Parathyroid adenoma (tissue), 2 donors: ENCODE data around the gene DGCR2.

Source experiments
- H2AFZ ChIP-seq: fragments of 300-600 bp; sonication (generic); one replicate; pipeline ENCODE4 v1.7.0; 2017; ENCODE audit warnings: antibody characterized with exemption, mild to moderate bottlenecking
- H3K27ac ChIP-seq: fragments of 300-600 bp; sonication (generic); one replicate; pipeline ENCODE4 v1.7.0; 2017
- H3K27me3 ChIP-seq: fragments of 300-600 bp; sonication (generic); one replicate; pipeline ENCODE4 v1.7.0; 2017; ENCODE audit warnings: low read length; ENCODE audit not compliant: control insufficient read depth, insufficient read depth
- H3K36me3 ChIP-seq: fragments of 300-600 bp; sonication (generic); one replicate; pipeline ENCODE4 v1.7.0; 2017; ENCODE audit warnings: low read length; ENCODE audit not compliant: control insufficient read depth, insufficient read depth
- H3K4me1 ChIP-seq: fragments of 300-600 bp; sonication (generic); one replicate; pipeline ENCODE4 v1.7.0; 2017; ENCODE audit warnings: control low read depth
- H3K4me2 ChIP-seq: fragments of 300-600 bp; sonication (generic); one replicate; pipeline ENCODE4 v1.7.0; 2017; ENCODE audit warnings: low read length
- H3K4me3 ChIP-seq: fragments of 300-600 bp; sonication (generic); one replicate; pipeline ENCODE4 v1.7.0; 2017; ENCODE audit warnings: low read depth, low read length
- H3K79me2 ChIP-seq: fragments of 300-600 bp; sonication (generic); one replicate; pipeline ENCODE4 v1.7.0; 2017; ENCODE audit warnings: control low read depth
- H3K9ac ChIP-seq: fragments of 300-600 bp; sonication (generic); one replicate; pipeline ENCODE4 v1.7.0; 2017; ENCODE audit warnings: mild to moderate bottlenecking
- H3K9me3 ChIP-seq: fragments of 300-600 bp; sonication (generic); one replicate; pipeline ENCODE4 v1.7.0; 2017; ENCODE audit warnings: low read length; ENCODE audit not compliant: control insufficient read depth
- TF ChIP-seq, protein P1 (sequence below): fragments of 300-600 bp; sonication (generic); IDR thresholded peaks from one replicate; pipeline ENCODE4 v1.7.0; 2017; ENCODE audit warnings: antibody characterized with exemption, mild to moderate bottlenecking
- donor health status: primary hyperparathyroidism.

The DGCR2 gene

DNA sequence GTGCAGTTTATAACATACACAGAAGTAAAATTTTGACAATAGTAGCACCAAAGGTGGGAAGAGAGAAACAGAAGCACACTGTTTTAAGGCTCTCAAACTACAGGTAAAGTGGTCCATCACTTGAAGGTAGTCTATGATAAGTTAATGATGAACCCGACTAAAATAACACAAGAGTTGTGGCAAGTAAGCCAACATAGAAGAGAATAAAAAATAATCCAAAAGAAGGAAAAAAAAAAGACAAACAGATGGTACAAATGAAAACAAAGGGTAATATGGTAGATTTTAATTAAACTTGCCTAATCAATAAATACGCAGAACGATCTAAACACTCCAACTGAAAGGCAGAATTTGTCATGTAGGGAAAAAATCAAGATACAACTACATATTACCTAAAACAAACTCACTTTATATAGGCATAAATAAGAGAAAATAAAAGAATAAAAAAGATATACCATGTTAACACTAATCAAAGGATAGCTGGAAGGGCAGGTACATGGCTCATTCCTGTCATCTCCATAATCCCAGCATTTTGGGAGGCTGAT, 31.6 kb downstream of the DGCR2 start:
- H3K4me3 ChIP-seq = no peak overlapping the region
- H3K36me3 ChIP-seq = no peaks in the 10 kb centered on the region
- no peaks in the 10 kb centered on the region for H3K9me3 ChIP-seq
- H3K4me1 ChIP-seq = no peaks in the 10 kb centered on the region
- no peak overlapping the region for H3K4me2 ChIP-seq
- TF ChIP-seq, protein P1, sequence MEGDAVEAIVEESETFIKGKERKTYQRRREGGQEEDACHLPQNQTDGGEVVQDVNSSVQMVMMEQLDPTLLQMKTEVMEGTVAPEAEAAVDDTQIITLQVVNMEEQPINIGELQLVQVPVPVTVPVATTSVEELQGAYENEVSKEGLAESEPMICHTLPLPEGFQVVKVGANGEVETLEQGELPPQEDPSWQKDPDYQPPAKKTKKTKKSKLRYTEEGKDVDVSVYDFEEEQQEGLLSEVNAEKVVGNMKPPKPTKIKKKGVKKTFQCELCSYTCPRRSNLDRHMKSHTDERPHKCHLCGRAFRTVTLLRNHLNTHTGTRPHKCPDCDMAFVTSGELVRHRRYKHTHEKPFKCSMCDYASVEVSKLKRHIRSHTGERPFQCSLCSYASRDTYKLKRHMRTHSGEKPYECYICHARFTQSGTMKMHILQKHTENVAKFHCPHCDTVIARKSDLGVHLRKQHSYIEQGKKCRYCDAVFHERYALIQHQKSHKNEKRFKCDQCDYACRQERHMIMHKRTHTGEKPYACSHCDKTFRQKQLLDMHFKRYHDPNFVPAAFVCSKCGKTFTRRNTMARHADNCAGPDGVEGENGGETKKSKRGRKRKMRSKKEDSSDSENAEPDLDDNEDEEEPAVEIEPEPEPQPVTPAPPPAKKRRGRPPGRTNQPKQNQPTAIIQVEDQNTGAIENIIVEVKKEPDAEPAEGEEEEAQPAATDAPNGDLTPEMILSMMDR = no peak
- H3K79me2 ChIP-seq = peaks cover 4% of the 10 kb centered on the region
- H3K27ac ChIP-seq = no peak overlapping the region
- no peaks in the 10 kb centered on the region for H3K27me3 ChIP-seq
- no peak overlapping the region for H2AFZ ChIP-seq
- no peak overlapping the region for H3K9ac ChIP-seq

DNA sequence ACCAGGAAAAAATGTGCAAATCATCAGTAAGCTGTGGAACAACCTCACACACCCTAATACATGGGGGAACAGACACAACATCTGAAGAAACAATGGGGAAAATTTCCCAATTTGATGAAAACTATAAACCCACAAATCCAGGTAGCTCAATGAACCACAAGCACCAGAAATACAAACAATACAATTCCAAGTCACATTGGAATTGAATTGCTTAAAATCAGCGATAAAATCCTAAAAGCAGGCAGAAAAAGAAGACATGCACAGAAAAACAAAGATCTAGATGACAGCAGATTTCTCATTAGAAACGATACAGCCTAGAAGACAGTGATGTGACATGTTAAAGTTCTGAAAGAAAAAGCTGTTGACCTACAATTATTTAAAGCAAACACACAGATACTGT, 32.0 kb downstream of the DGCR2 start:
- Histone ChIP-seq H3K27ac (no peak overlapping the region), H3K4me2 (no peak overlapping the region), H3K4me3 (no peak overlapping the region), H3K27me3 (no peaks in the 10 kb centered on the region), H3K9me3 (no peaks in the 10 kb centered on the region), H3K9ac (no peak overlapping the region), H3K4me1 (no peaks in the 10 kb centered on the region), H2AFZ (no peak overlapping the region), H3K36me3 (no peaks in the 10 kb centered on the region), H3K79me2 (peaks cover 4% of the 10 kb centered on the region)
- TF ChIP-seq, protein P1 = no peak

DNA sequence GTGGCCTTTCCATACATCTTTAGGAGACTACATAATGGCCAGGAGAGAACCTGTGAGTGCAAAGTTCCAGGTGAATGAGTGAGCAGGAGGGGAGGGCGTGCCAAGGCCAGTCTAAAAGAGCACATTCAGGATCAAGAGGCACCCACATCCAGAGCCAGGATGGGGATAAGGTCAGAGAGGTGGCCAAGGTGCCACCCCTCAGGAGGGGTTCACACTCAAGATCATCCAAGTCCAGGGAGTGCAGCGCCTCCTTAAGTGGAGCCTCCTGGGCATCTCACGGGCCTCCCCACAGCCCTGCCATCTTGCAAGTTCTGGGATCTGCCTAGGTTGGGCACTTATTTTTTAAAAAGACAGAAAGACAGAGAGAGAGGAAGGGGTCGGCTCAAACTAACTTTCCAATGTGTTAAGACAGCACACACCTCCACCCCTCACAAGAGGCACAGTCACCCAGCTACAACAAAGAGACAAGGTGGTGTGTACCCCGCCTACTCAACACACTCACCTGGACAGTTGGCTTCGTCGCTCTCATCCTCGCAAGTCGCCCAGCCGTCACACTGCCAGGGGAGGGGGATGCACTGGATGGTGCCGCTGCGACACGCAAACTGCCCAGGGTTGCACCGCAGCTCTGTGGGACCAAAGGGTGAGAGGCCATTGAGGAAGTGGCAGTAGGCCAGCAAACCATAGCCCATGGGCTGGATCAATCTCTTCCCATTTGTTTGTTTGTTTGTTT, 33.2 kb downstream of the DGCR2 start:
- Histone ChIP-seq H3K36me3 (no peaks in the 10 kb centered on the region), H3K9ac (no peak overlapping the region), H3K27ac (no peak overlapping the region), H2AFZ (no peak overlapping the region), H3K79me2 (peaks cover 4% of the 10 kb centered on the region), H3K4me1 (no peaks in the 10 kb centered on the region), H3K27me3 (no peaks in the 10 kb centered on the region), H3K4me2 (no peak overlapping the region), H3K4me3 (no peak overlapping the region), H3K9me3 (no peaks in the 10 kb centered on the region)
- TF ChIP-seq, protein P1 = no peak

DNA sequence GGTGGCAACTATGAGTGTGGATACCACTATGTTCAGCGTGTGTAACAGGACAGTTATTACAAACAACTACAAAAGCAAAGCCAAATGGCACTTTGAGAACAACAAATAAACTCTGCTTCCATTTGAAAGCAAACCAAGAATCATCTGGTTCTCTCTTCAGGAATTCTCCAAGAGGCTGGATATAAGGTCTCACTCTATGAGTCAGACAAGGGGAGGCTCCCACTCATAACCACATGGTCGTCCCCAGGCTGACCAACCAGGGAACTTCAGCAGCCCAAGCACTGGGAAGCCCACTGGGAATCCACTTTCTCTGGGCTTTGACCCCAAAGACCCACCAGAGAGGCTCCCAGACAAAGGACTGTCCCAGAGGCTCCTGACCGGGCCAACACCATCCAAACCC, 35.3 kb downstream of the DGCR2 start:
- TF ChIP-seq, protein P1 = no peak
- Histone ChIP-seq H3K27me3 (no peaks in the 10 kb centered on the region), H3K4me3 (no peak overlapping the region), H3K9ac (no peak overlapping the region), H3K4me2 (no peak overlapping the region), H3K9me3 (no peaks in the 10 kb centered on the region), H3K4me1 (no peaks in the 10 kb centered on the region), H2AFZ (no peak overlapping the region), H3K79me2 (peaks cover 4% of the 10 kb centered on the region), H3K27ac (no peak overlapping the region), H3K36me3 (no peaks in the 10 kb centered on the region)

- no peak overlapping the region for H3K9ac ChIP-seq
- H2AFZ ChIP-seq = no peak overlapping the region
- TF ChIP-seq, protein P1 = no peak
- H3K27ac ChIP-seq = no peak overlapping the region
- no peak overlapping the region for H3K4me3 ChIP-seq
- H3K27me3 ChIP-seq = no peaks in the 10 kb centered on the region
- H3K4me1 ChIP-seq = no peaks in the 10 kb centered on the region
- no peaks in the 10 kb centered on the region for H3K9me3 ChIP-seq
- peaks cover 4% of the 10 kb centered on the region for H3K79me2 ChIP-seq
- no peak overlapping the region for H3K4me2 ChIP-seq
- H3K36me3 ChIP-seq = no peaks in the 10 kb centered on the region
Measured at GRCh38 chr22:19086417-19086816, 35.8 kb downstream of the DGCR2 start.
